GM21737 (cell line): ENCODE data around the gene INPP4A.

Experiments used
- ATAC-seq: cut with Tn5 transposase; IDR thresholded peaks from one replicate; pipeline ENCODE4 v1.9.1; 2021; ENCODE audit warnings: mild to moderate bottlenecking, moderate library complexity; ENCODE audit not compliant: unreplicated experiment

The INPP4A gene

DNA sequence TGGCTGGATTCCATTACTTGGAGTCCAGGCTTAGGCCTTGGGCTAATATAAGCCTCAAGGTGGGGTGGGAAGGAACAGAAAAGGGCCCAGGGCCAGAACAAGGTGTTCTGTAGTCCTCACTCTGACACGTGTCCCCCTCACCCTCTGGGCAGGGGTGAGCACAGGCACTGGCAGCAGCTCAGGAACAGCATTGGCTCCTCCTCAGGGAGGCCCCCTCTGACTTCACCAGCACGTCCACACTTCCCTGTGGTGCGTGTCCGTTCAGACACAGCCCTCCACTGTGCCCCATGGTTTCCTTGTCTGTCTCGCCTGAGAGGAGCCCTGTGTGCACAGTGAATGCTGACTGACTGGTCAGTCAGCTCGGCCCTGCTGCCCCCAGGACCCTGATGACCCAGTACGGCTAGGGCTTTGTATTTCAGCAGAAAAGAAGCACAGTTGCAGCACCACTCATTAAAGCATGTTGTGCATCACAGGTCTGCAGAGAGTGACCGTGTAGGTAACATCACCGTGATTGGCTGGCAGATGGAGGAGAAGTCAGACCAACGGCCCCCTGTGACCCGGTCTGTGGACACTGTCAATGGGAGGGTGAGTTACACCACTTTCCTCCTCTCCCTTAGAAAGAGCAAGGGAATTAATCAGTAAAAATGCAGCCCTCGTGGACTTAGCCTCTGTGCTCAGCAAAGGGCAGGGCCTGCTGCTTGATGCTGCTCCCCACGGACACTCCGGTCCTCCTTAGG, 92.9 kb downstream of the INPP4A start:
- no peak for ATAC-seq

DNA sequence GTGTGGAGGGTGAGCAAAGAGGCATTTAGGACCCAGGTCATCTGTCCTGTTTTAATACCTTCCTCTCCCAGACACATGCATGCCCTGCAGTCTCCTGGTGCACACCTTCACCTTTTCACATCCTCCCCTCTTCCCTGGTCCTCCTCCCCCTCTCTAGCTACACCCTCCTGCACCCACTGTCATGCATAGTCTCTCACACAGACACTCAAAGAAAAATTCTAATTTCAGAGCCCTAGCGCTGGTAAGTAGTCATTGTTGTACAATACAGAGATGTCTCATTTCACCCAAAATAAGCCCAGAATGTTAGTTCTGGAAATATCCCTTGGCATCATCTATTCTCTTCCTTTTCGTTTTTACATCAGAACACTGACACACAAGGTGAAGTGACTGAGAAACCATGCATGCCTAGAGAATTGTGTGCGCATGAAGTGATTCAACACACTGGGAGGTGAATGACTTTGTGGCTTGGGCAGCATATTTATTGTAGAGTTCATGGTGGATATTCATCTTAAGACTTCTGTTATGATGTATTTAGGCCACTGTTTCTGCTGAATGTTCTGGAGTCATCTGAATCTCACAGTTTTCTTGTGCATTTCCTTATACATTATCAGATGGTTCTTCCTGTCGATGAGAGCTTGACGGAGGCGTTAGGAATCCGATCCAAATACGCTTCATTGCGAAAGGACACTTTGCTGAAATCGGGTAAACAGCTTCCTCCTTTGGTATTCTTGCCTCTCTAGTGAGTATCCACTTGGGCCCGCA, 93.8 kb downstream of the INPP4A start:
- no peak for ATAC-seq

DNA sequence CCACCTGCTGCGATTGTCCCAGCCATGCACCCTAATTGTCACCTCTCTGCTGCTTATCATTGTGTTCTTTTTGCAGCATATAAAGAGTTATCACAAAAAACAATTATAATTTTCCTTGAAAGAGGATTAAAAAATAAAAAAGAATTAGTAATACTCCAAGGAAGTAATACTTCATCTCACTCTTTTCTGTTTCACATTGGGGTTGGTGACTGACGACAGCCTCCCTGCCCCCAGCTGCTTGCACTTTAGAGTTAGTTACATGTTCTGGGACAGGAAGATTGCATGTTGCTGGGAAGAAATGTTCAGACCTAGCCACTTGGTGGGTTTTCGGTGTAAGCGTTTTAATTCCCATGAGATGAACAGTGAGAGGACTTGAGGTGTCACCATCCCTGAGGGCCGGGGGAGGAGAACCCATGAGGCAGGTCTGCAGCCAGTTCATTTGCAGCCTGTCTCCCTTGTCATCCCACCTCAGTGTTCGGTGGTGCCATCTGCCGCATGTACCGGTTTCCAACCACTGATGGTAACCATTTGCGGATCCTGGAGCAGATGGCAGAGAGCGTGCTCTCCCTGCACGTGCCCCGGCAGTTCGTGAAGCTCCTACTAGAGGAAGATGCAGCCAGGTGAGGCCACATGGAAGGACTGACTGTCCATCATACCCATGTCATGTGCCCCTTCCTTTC, 94.5 kb downstream of the INPP4A start:
- no peak for ATAC-seq

DNA sequence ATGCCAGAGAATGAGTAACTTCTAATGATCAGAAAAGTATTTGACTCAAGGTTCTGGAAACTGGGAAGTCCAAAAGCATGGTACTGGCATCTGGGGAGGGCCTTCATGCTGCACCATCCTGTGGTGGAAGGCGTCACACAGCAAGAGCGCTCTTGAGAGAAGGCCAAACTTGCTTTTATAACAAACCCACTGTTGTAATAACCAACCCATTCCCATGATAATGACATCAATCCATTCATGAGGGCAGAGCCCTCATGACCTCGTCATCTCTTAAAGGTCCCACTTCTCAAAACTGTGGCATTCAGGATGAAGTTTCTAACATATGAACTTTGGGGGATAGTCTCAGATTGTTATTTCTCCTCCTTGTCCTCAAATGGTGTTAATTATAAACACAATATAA, 95.9 kb downstream of the INPP4A start:
- ATAC-seq = no peak

DNA sequence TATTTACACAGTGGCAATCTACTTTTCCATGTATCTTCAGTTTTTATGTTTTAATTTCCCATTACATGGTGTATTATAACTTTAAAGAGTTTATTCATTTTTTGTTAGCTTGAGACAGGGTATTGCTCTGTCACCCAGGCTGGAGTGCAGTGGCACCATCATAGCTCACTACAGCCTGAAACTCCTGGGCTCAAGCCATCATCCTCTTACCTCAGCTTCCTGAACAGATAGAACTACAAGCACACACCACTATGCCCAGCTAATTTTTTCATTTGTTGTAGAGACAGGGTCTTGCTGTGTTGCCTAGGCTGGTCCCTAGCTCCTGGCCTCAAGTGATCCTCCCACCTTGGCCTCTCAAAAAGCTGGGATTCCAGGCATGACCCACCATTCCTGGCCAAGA, 96.8 kb downstream of the INPP4A start:
- ATAC-seq = no peak

DNA sequence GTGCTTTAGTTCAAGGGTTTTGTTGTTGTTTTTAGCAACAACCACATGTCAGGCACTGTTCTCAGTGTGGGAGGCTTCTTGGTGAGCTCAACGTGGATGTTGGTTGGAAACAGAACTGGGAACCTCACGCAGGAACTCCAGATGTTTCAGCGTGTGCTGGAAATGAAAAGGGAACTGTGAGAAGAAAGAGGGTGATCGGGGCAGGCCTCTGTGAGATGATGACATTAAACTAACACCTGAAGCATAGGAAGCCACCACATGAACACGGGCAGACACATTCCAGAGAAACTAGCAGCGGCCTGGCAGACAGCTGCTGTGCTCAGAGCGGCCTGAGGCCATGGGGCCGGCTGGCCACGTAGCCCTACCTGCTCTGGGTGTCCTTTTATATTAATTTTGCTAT, 97.2 kb downstream of the INPP4A start:
- ATAC-seq = no peak

DNA sequence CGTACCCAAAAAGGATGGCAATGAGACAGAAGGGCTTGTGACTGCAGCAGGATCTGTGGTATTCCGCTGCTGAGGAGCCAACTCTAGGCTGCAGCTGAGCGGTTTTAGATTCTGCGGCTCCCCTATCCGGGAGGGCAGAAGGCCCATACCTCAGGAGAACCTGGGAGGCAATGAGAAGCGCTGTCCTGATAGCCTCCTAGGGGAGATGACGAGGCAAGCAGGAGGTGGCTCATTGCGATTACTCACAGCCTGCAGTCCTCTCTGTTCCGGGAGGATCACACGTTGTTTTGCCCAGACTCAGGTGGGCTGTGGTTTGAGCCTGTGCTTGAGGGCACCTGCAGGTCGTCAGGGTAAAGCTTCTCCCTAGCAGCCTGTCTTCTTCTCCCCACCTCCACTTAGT, 98.6 kb downstream of the INPP4A start:
- no peak for ATAC-seq

DNA sequence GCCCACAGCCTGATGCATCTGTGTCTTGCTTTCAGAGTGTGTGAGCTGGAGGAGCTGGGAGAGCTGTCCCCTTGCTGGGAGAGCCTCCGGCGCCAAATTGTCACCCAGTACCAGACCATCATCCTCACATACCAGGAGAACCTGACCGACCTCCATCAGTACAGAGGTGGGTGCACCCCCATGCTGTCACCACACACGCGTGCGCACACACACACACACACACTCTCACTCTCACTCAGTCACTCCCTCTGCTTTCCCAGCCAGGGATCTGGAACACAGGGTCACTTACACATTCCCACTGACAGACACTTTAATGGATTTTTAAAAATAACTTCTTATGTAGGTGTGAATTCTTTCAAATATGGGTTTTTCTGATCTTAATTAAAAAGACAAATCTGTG, 99.2 kb downstream of the INPP4A start:
- no peak for ATAC-seq

DNA sequence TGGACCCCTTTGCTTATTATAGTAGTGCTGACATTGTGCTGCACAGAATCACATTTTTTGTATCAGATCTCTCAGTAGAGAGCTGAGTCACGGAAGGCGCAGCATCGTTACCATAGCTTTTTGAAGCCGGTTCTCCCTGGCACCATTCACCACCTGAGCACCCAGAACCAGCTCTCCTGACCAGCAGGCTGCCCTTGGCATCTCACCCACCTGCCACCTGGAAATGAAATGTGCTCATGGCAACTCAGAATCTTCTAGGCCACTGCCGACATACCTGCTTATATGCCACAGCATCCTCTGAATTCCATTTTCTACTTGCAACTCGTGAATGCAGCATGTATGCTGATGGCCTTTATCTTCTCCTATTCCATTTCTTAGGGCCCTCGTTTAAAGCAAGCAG, 100.9 kb downstream of the INPP4A start:
- no peak for ATAC-seq

DNA sequence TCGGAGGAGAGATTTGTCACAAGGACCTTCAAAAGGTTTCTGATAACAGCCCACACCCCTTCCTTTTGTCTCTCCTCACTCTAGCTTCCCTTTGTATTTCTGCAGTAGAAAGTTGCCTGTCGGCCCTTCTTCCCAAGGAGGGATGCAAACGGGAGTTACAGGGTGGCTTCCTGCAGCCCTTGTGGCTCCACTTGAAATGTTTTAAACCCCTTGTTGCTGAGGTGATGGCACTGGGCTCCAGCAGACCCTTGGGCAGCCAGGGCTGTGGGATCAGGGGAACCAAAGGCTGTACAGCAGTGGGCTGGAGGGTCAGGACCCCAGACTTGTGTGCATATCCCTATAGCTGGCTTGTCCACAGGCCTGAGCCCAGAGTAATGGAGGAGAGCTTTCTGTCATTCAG, 101.5 kb downstream of the INPP4A start:
- ATAC-seq = no peak

DNA sequence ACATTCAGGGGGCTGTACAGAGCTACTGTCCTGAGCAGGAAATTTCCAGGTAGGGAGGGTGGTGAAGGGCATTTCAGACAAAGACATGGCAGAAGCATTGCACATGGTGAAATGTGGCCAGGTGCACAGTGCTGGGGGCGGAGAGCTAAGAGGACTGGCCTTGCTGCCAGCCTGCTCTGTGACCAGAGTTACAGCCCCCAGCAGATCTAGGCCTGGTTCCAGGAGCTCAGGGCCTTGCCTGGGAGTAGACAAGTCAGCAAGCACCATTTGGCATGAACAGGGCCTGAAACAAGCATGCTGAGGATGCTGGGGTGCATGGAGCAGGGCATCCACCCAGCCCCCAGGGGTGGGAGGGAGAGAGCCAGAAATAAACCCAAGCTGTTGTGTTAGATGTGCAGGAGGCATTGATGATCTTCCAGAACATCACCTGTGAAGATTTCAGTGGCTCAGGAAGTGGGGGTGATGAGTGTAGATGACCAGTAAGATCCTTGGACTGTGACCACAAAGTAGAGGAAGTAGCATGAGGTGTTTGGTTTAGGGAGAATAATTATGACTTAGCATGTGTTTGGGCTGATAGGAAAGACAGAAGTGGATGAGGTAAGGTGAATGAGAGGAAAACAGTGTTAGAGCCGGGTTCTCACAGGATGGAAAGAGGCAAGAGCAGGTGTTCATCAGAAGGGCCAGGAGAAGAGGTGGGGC, 102.6 kb downstream of the INPP4A start:
- ATAC-seq = no peak

DNA sequence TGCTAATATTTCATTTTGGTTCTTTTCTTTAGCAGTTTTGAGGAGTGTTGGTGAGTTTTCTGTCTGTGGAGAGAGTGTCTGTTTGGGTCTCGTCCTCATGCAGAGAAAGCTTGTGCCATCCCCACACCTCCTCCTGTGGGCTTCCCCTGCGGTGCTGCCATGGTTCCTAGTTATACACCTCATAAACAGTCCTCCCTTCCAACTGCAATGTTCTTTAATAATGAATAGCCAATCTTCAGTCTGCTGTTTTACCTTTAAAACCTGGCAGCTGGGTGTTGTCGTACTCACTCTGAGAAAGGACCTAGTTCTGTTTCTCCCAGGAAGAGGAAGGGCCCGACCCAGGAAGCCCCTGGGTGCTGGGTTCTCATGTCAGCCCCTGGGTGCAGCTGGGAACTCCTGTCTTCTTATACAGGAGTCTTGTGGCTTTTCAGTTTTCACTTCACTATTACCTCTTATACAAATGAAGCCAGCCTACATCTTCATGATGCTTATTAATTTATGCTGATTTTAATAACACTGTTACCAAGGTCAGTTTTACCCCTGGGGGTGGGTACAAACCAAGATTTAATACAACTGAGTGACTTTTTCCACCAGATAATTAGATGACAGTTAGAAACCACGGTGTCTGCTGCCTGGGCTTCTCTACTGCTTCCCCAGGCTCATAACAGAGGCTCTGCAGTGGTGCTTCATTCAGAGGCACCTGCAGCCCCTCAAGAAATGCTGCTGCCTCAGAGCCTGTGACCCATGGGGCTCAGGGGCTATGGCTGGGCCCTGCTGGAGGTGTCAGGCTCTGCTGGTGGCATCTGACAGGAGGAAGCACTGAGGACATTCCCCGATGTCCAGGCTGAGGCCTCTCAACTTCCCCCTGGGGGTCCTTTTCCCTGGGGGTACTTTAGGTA, 104.5 kb downstream of the INPP4A start:
- ATAC-seq = peak; percentile 48

DNA sequence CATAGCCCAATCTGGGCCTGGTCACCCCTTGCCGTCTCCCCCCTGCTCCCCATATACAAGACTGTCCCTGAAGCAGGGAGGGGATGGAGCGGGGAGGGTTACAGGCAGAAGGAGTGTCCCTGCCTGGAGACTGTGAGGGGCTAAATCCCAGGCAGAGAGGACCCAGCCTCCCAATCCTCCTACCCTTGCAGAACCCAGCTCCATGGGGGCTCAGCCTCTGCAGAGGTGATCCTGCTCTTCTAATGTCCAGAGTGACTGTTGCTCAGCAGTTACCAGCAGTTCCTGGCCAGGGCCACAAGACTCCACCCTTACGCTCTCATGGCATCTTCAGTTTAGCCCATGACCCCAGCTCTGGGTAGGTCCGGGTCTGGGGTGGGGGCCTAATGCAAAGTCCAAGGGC, 105.5 kb downstream of the INPP4A start:
- no peak for ATAC-seq

DNA sequence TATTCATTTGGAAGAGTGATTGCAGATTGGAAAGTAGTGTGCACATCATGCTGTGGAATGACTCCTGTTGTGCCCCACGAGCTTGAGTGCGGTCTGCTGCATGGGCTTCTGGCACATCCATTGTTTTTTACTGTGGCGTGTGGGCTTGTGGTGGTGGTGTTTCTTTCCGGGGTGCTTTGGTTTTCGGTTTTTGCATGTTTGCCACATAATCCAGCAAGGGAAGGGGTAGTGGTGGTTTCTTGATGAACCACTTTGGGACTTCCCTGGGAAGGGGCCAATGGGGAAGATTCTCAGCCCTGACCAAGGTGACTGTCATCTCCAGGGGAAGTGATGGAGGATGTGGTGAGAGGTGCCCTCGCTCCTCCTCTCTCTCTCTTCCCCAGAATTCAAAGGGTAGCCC, 106.7 kb downstream of the INPP4A start:
- no peak for ATAC-seq

DNA sequence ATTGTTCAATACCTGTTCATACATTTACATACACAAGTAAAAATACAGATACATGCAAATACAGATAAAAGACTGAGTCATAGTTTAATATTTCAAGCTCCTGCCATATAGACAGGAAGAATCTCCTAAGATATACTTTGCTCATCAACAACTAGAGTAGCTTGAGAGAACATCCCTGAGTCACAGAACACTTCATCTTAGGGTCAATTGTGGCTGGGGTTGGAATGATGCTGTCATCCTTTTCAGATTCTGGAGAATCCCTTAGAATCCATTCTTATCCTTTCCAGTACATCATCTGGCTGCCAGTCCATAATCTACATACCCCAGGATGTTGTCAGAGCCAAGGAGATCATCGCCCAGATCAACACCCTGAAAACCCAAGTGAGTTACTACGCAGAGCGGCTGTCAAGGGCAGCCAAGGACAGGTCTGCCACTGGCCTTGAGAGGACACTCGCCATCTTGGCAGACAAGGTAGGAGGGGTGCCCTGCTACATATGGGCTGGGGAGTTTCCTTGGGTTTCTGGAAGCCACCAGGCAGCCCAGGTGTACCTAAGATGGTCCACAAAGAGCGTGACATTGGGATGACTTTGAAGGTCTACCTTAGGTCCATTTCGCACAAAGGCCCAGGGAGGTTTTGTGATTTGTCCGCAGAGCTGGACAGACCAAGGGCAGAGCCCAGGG, 108.0 kb downstream of the INPP4A start:
- ATAC-seq = no peak

DNA sequence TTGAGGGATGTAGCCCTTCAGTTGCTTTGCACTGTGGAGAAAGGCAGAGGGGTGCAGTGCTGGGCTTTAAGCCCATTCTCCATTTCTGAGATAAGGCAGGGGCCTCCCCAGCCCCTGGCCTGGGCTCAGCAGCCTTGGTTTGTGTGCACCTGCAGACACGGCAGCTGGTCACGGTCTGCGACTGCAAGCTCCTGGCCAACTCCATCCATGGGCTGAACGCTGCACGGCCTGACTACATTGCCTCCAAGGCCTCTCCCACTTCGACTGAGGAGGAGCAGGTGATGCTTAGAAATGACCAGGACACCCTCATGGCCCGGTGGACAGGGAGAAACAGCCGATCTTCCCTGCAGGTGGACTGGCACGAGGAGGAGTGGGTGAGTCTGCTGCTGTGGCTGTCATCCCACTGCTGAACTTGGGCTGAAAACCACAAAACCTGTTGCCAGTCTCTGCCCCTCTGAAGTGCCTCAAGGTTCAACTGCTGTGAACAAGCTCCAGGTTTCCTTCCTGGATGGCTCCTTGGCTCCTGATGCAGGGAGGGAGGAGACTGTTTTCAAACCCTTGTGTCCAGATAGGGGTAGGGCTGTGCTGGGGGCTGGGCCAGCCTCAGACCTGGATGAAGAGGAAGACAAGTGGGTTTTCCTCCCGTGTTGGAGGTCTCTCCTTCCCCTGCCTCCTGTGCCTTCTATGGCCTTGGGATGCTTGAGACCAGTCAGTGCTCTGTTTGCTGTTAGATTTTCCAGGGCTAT, 109.6 kb downstream of the INPP4A start:
- ATAC-seq = no peak

DNA sequence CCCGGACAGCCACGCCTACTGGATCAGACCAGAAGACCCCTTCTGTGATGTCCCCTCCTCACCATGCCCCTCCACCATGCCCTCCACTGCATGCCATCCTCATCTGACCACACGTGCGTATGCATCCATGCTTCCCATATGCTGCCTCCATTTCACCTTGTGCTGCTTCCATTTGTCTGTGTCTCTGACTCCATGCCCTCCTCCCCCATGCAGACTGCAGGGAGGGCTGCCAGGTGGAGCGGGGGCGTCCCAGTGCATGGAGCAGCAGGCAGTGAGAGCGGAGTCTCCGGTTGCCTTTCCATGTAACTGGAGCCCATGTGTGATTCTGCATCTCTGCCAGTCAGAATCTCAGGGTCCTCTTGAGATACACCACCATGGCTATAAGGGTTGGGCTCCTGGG, 111.0 kb downstream of the INPP4A start:
- no peak for ATAC-seq

DNA sequence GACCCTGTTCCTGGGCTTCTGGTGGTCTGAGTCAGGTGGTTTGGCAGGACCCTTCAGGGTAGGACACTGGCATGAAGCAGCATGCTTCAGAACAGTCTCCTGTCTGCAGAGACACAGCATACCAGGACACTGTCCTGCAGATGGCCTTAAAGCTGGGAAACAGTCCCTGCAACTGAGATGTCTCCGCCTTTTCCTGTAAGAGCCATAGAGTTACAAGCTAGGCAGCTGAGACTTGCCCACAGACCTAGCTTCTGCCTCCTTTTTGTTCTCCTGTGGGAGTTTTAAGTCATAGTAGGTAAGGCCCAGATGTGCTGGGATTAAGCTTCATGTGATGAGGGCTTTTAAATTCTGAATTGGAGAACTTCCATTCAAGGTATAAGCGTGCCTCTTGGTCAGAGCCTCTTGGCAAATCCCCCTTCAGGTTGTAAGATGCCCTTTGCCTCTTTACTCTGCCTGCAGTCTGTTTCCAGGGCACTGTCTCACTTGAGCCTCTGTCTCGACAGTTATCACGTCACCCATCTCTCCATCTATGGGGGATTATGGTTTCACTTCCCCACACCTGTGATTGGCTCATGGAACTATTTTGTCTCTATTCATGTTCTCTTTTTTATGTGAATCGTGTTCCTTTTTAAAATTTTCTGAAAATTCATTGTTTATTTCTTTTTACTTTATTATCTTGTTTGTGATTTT, 111.8 kb downstream of the INPP4A start:
- no peak for ATAC-seq
